Spleen (tissue), 7 donors: Measurements from ENCODE around the gene TDRD1.

Source experiments
- CTCF ChIP-seq, 11 experiments: fragments of 200-600 bp in 7 of 11; fragments of 450-650 bp in 4 of 11; sonication (generic) in 4 of 11; IDR thresholded peaks in 8 of 11; conservative IDR thresholded peaks in 3 of 11; 1 replicate in 7 of 11; 2 replicates in 4 of 11; pipeline versions ENCODE4 v1.4.0 to v1.8.0; 2016 to 2021; ENCODE audit warnings: antibody characterized with exemption in 11 of 11, inconsistent platforms in 4 of 11, mild to moderate bottlenecking in 1 of 11
- POLR2A ChIP-seq, 3 donors: fragments of 450-650 bp; IDR thresholded peaks; one replicate each; pipeline ENCODE4 v1.5.1; 2017; ENCODE audit warnings: antibody characterized with exemption in 3 of 3, mild to moderate bottlenecking in 1 of 3
- POLR2AphosphoS5 ChIP-seq, 3 donors: sonication (generic); formaldehyde crosslinking; IDR thresholded peaks; one replicate each; pipeline ENCODE4 v1.5.1; 2017; ENCODE audit warnings: antibody characterized with exemption in 3 of 3
- donor health status: DM: no; HTN: no; CAD: no; lungs with moderate emphysema.
- donor health status: DM: no; HTN: no; CAD: no.
- donor health status: DM: no; HTN: no; CAD: no.

- TF ChIP-seq CTCF (IDR thresholded peaks at IDR 0.05 in 8 of 11, conservative IDR thresholded peaks at IDR 0.05 in 3 of 11) (no peak), POLR2AphosphoS5 (IDR thresholded peaks at IDR 0.05) (no peak), POLR2A (IDR thresholded peaks at IDR 0.05) (no peak)
Measured at GRCh38 chr10:114215033-114215432, 35.9 kb downstream of the TDRD1 start.
